H1 (cell line): ENCODE results near the gene NRN1L. TPM values are rescaled to one million over a fixed set of nuclear protein-coding genes. Genes with fewer than 3 reads are reported as not detected.

Experiments
- CTCF ChIA-PET: fragments of 300-600 bp; sonication (Branson Sonifier 250); formaldehyde crosslinking; loops from one replicate; lab custom pipeline; 2021; ENCODE audit not compliant: partially characterized antibody; lab: Charles Lee
- POLR2A ChIA-PET: fragments of 300-600 bp; sonication (Branson Sonifier 250); formaldehyde crosslinking; loops from one replicate; lab custom pipeline; 2021; ENCODE audit warnings: inconsistent platforms; ENCODE audit not compliant: partially characterized antibody; lab: Charles Lee
- DNase-seq, 2 experiments: peaks; one replicate each; pipeline versions ENCODE4 v3.0.0 to v3.0.0-alpha.2; 2010 to 2022; ENCODE audit warnings: low spot score in 2 of 2, low read depth in 1 of 2, mixed read lengths in 1 of 2
- FAIRE-seq: peaks from 2 replicates; lab custom pipeline; 2011; peaks lifted over from hg19 to GRCh38; lab: Jason Lieb, UNC
- H2AFZ ChIP-seq: 2 replicates; pipeline ENCODE4 v1.8.1; 2012; ENCODE audit warnings: low read length, inconsistent platforms
- H2AK5ac ChIP-seq: 2 replicates; pipeline ENCODE4 v1.6.1; 2013; ENCODE audit warnings: low read depth, low read length
- H2BK120ac ChIP-seq: replicated peaks from 2 replicates; pipeline ENCODE3; 2013; ENCODE audit warnings: low read depth, low read length, inconsistent platforms
- H2BK12ac ChIP-seq: 2 replicates; pipeline ENCODE4 v1.6.1; 2013; ENCODE audit warnings: low read depth, low read length
- H2BK15ac ChIP-seq: 2 replicates; pipeline ENCODE4 v1.6.1; 2013; ENCODE audit warnings: low read length
- H2BK20ac ChIP-seq: 2 replicates; pipeline ENCODE4 v1.6.1; 2013; ENCODE audit warnings: low read length
- H2BK5ac ChIP-seq: 2 replicates; pipeline ENCODE4 v1.6.1; 2013; ENCODE audit warnings: low read depth, low read length
- H3K14ac ChIP-seq: 2 replicates; pipeline ENCODE4 v1.6.1; 2013; ENCODE audit warnings: inconsistent platforms; ENCODE audit not compliant: insufficient read length
- H3K18ac ChIP-seq: 2 replicates; pipeline ENCODE4 v1.6.1; 2013; ENCODE audit warnings: low read length; ENCODE audit errors: extremely low read depth
- H3K23ac ChIP-seq: 2 replicates; pipeline ENCODE4 v1.6.1; 2013; ENCODE audit warnings: inconsistent platforms; ENCODE audit not compliant: insufficient read length
- H3K23me2 ChIP-seq: 2 replicates; pipeline ENCODE4 v1.6.1; 2013; ENCODE audit warnings: low read depth, low read length
- H3K27ac ChIP-seq: 2 replicates; pipeline ENCODE4 v1.6.1; 2011; ENCODE audit warnings: low read depth, low read length, inconsistent platforms
- H3K27me3 ChIP-seq, 4 experiments: replicated peaks in 1 of 4; 1 replicate in 1 of 4; 2 replicates in 3 of 4; pipeline versions ENCODE4 v1.6.1 to v1.8.1; 2011 to 2013; ENCODE audit warnings: low read length in 3 of 4, mild to moderate bottlenecking in 3 of 4, inconsistent platforms in 2 of 4, mixed read lengths in 2 of 4, moderate library complexity in 1 of 4; ENCODE audit not compliant: control insufficient read depth in 3 of 4, insufficient read depth in 3 of 4; ENCODE audit errors: extremely low read depth in 1 of 4
- H3K36me3 ChIP-seq, 4 experiments: 2 replicates each; pipeline versions ENCODE4 v1.6.1 to v1.8.1; 2011 to 2013; ENCODE audit warnings: mild to moderate bottlenecking in 4 of 4, low read length in 3 of 4, moderate library complexity in 2 of 4, control low read depth in 1 of 4, inconsistent platforms in 1 of 4; ENCODE audit not compliant: insufficient read depth in 4 of 4, control insufficient read depth in 2 of 4
- H3K4ac ChIP-seq: replicated peaks from 2 replicates; pipeline ENCODE3; 2013; ENCODE audit warnings: low read length, low read depth, mixed read lengths, inconsistent platforms; ENCODE audit not compliant: insufficient read length
- H3K4me1 ChIP-seq, 4 experiments: replicated peaks in 1 of 4; 1 replicate in 1 of 4; 2 replicates in 3 of 4; pipeline versions ENCODE4 v1.6.1 to v1.8.1; 2011 to 2013; ENCODE audit warnings: low read length in 3 of 4, inconsistent platforms in 2 of 4, mixed read lengths in 1 of 4; ENCODE audit not compliant: insufficient read depth in 4 of 4, control insufficient read depth in 3 of 4
- H3K4me2 ChIP-seq, 2 experiments: 2 replicates each; pipeline versions ENCODE4 v1.6.1 to v1.8.1; 2011 to 2013; ENCODE audit warnings: low read depth in 2 of 2, low read length in 2 of 2, control low read depth in 1 of 2, inconsistent platforms in 1 of 2, mild to moderate bottlenecking in 1 of 2; ENCODE audit not compliant: insufficient read depth in 1 of 2
- H3K4me3 ChIP-seq, 4 experiments: fragments of 200-600, 300-600 bp in 1 of 4; sonication (generic), shearing (Covaris generic), sonication (Bioruptor Twin) in 1 of 4; 2 replicates each; pipeline versions ENCODE4 v1.5.1 to v1.8.1; 2011 to 2016; ENCODE audit warnings: low read length in 4 of 4, low read depth in 3 of 4, control low read depth in 2 of 4, inconsistent platforms in 2 of 4, mild to moderate bottlenecking in 2 of 4, mixed read lengths in 1 of 4, moderate library complexity in 1 of 4; ENCODE audit not compliant: insufficient read depth in 2 of 4; ENCODE audit errors: extremely low read depth in 1 of 4
- H3K56ac ChIP-seq: replicated peaks from 2 replicates; pipeline ENCODE3; 2013; ENCODE audit warnings: low read depth, mild to moderate bottlenecking, mixed read lengths, low read length, inconsistent platforms; ENCODE audit not compliant: insufficient read length
- H3K79me1 ChIP-seq: 2 replicates; pipeline ENCODE4 v1.6.1; 2013; ENCODE audit warnings: low read depth, low read length, control low read depth
- H3K79me2 ChIP-seq, 2 experiments: 2 replicates each; pipeline versions ENCODE4 v1.6.1 to v1.8.1; 2012 to 2013; ENCODE audit warnings: low read length in 2 of 2, mild to moderate bottlenecking in 2 of 2, inconsistent platforms in 1 of 2; ENCODE audit not compliant: insufficient read depth in 2 of 2, control insufficient read depth in 1 of 2
- H3K9ac ChIP-seq, 4 experiments: replicated peaks in 1 of 4; 1 replicate in 1 of 4; 2 replicates in 3 of 4; pipeline versions ENCODE4 v1.6.1 to v1.8.1; 2011 to 2013; ENCODE audit warnings: low read depth in 3 of 4, low read length in 3 of 4, control low read depth in 2 of 4, mild to moderate bottlenecking in 2 of 4, moderate library complexity in 2 of 4, inconsistent platforms in 1 of 4; ENCODE audit errors: extremely low read depth in 1 of 4
- H3K9me3 ChIP-seq, 2 experiments: 2 replicates each; pipeline versions ENCODE4 v1.6.1 to v1.8.1; 2012 to 2013; ENCODE audit warnings: mild to moderate bottlenecking in 2 of 2, moderate library complexity in 2 of 2, control low read depth in 1 of 2, inconsistent platforms in 1 of 2, low read depth in 1 of 2, low read length in 1 of 2, mixed read lengths in 1 of 2; ENCODE audit not compliant: insufficient read depth in 2 of 2
- H4K20me1 ChIP-seq, 2 experiments: replicated peaks in 1 of 2; 2 replicates each; pipeline versions ENCODE3 to v1.8.1; 2011 to 2013; ENCODE audit warnings: inconsistent platforms in 2 of 2, low read length in 2 of 2, mild to moderate bottlenecking in 1 of 2; ENCODE audit not compliant: insufficient read depth in 2 of 2, control insufficient read depth in 1 of 2
- H4K5ac ChIP-seq: 2 replicates; pipeline ENCODE4 v1.6.1; 2013; ENCODE audit warnings: low read length, low read depth, mixed read lengths, inconsistent platforms; ENCODE audit not compliant: insufficient read length
- H4K8ac ChIP-seq: 2 replicates; pipeline ENCODE4 v1.8.0; 2013; ENCODE audit warnings: mild to moderate bottlenecking, moderate library complexity, low read length, inconsistent platforms; ENCODE audit not compliant: insufficient read depth; ENCODE audit errors: extremely low read depth
- H4K91ac ChIP-seq: replicated peaks from 2 replicates; pipeline ENCODE3; 2013; ENCODE audit warnings: low read length, mixed read lengths, inconsistent platforms; ENCODE audit not compliant: insufficient read length
- BRCA1 ChIP-seq: IDR thresholded peaks from 2 replicates; pipeline ENCODE4 v1.6.1; 2012; ENCODE audit warnings: low read depth, low read length, improper control_type of control experiment
- EGR1 ChIP-seq: IDR thresholded peaks from 2 replicates; pipeline ENCODE4 v1.6.1; 2011; ENCODE audit warnings: low read depth, low read length, borderline replicate concordance
- KDM4A ChIP-seq: IDR thresholded peaks from one replicate; pipeline ENCODE4 v1.7.1; 2012; ENCODE audit warnings: low read depth, mild to moderate bottlenecking, moderate library complexity, low read length, inconsistent platforms; ENCODE audit not compliant: severe bottlenecking
- MAFK ChIP-seq: IDR thresholded peaks from 2 replicates; pipeline ENCODE4 v1.6.1; 2012; ENCODE audit warnings: low read depth, mild to moderate bottlenecking, improper control_type of control experiment, low read length
- SP2 ChIP-seq: IDR thresholded peaks from 2 replicates; pipeline ENCODE4 v1.6.1; 2012; ENCODE audit warnings: mild to moderate bottlenecking, low read length, inconsistent platforms
- TCF12 ChIP-seq: IDR thresholded peaks from 2 replicates; pipeline ENCODE4 v1.6.1; 2011; ENCODE audit warnings: low read depth, mild to moderate bottlenecking, low read length
- WGBS, 2 experiments: shearing (Covaris generic) in 1 of 2; methylation state at CpG; one replicate each; pipeline versions ENCODE4 v1.1.6 to v1.1.7; 2013 to 2015; ENCODE audit warnings: low lambda C conversion rate in 2 of 2, mixed read lengths in 2 of 2, inconsistent platforms in 1 of 2, low coverage in 1 of 2, missing lambda C conversion rate in 1 of 2; ENCODE audit not compliant: insufficient replicate concordance in 2 of 2, insufficient coverage in 1 of 2, insufficient read length in 1 of 2; ENCODE audit errors: extremely low coverage in 1 of 2, missing lambda C conversion rate in 1 of 2; 5-methylcytosine and 5-hydroxymethylcytosine counted together
- polyA plus RNA-seq, 7 experiments: library from polyadenylated mRNA; depleted of rRNA in 3 of 7; stranded (reverse) in 5 of 7; unstranded in 2 of 7; fragments of >200 nt in 5 of 7; fragments of 200-250 nt in 2 of 7; gene quantifications; 1 replicate in 5 of 7; 2 replicates in 1 of 7; 4 replicates in 1 of 7; pipeline versions ENCODE4 v1.2.1 to v1.2.3, GENCODE V29; 2011 to 2013; ENCODE audit warnings: missing spikeins in 2 of 7, mixed read lengths in 2 of 7
- total RNA-seq: library from RNA; stranded (reverse); fragmentation: NEBNext Ultra II Directional; extraction: Animal tissue kit (Norgen Biotek cat#: 25700); gene quantifications from 2 replicates; pipeline ENCODE4 v1.2.1, GENCODE V29; 2021

The NRN1L gene
- total and polyA plus RNA-seq, 2 of the 8 experiments (the other 6 are each of a cell fraction or from before 2014, with no cell fraction given), result 4.1 to 35.2 TPM

- no peak overlapping the region for H4K8ac ChIP-seq
- H3K36me3 ChIP-seq, result peaks cover 0 to 17% (median 5%) of the 10 kb centered on the region in 4 experiments; a peak in 5 of 8 replicates
- H3K23me2 ChIP-seq, result no peaks in the 10 kb centered on the region; the same call in 1 of the 2 replicates
- no peak overlapping the region for H3K4me3 ChIP-seq
- H2BK15ac ChIP-seq, result no peak overlapping the region
- H3K18ac ChIP-seq, result no peak overlapping the region
- no peak overlapping the region for H3K14ac ChIP-seq
- ChIA-PET POLR2A (interaction anchor here (0.5 to 3.4 kb wide), 4 partner anchors 13 to 74 kb away, joined by 3 to 9 read pairs (median 4); partner anchors contain the start of gene CENPT), CTCF (interaction anchor here (0.7 to 7.6 kb wide), 5 partner anchors 9 to 35 kb away, joined by 4 to 74 read pairs (median 6); partner anchors contain the start of genes LCAT and NRN1L)
- 95% methylated on average over 36 of the region's 36 CpGs; no CpG with 5 or more reads in 1 of the 2 experiments for WGBS, 2 experiments
- H2BK12ac ChIP-seq, result no peak overlapping the region
- no peak overlapping the region for H2AK5ac ChIP-seq
- no peak overlapping the region for H2BK5ac ChIP-seq
- H3K23ac ChIP-seq, result no peak overlapping the region
- H3K27me3 ChIP-seq, result no peaks in the 10 kb centered on the region
- H2BK120ac ChIP-seq, result no peak overlapping the region
- DNase-seq (no peak), FAIRE-seq (no peak)
- no peak overlapping the region for H3K27ac ChIP-seq
- H3K4me2 ChIP-seq, result no peak overlapping the region
- no peak overlapping the region for H4K5ac ChIP-seq
- H2AFZ ChIP-seq, result no peak overlapping the region
- H4K91ac ChIP-seq, result no peak overlapping the region
- TF ChIP-seq TCF12, result no peak
- no peak for TF ChIP-seq BRCA1
- no peak for TF ChIP-seq MAFK
- no peak for TF ChIP-seq SP2
- TF ChIP-seq EGR1, result no peak
- no peak for TF ChIP-seq KDM4A
- no peak overlapping the region for H3K56ac ChIP-seq
- H3K79me1 ChIP-seq, result peaks cover 8% of the 10 kb centered on the region; the same call in 1 of the 2 replicates
- no peaks in the 10 kb centered on the region for H3K9me3 ChIP-seq
- peaks cover 2 to 3% of the 10 kb centered on the region in 2 experiments for H4K20me1 ChIP-seq
- no peak overlapping the region for H3K4ac ChIP-seq
- H2BK20ac ChIP-seq, result no peak overlapping the region
- no peaks in the 10 kb centered on the region for H3K79me2 ChIP-seq
- no peak overlapping the region; a peak in 2 of 7 replicates for H3K9ac ChIP-seq
- no peaks in the 10 kb centered on the region for H3K4me1 ChIP-seq
These were observed 24.5 kb downstream of the NRN1L start for GRCh38 chr16:67909056-67909742.
